HepG2 (cell line): ENCODE data around the gene LITAFD. TPM values are rescaled to one million over a fixed set of nuclear protein-coding genes. Genes with fewer than 3 reads are reported as not detected.
A peak's percentile ranks its signal among the peaks of the same experiment; 100 is the strongest.

Source experiments
- FOXC1 ChIP-seq: sonication (generic); formaldehyde crosslinking; IDR thresholded peaks from 2 replicates; pipeline ENCODE4 v1.8.0; 2022; ENCODE audit warnings: mild to moderate bottlenecking, missing genetic modification reagents, borderline replicate concordance
- MIXL1 ChIP-seq: IDR thresholded peaks from 2 replicates; pipeline ENCODE4 v1.6.1; 2016
- PAF1 ChIP-seq: IDR thresholded peaks from 2 replicates; pipeline ENCODE4 v1.6.1; 2016; ENCODE audit warnings: missing genetic modification reagents, missing compliant biosample characterization
- POLR2AphosphoS5 ChIP-seq: IDR thresholded peaks from 2 replicates; pipeline ENCODE4 v1.6.1; 2012; ENCODE audit warnings: low read depth, low read length
- RBM39 ChIP-seq: fragments of 200-400 bp; formaldehyde crosslinking; IDR thresholded peaks from one replicate; pipeline ENCODE4 v1.6.1; 2018; ENCODE audit warnings: antibody characterized with exemption, mild to moderate bottlenecking, low read depth, low read length; ENCODE audit not compliant: poor library complexity, severe bottlenecking
- REPIN1 ChIP-seq: sonication (generic); formaldehyde crosslinking; IDR thresholded peaks from 2 replicates; pipeline ENCODE4 v1.8.0; 2022; ENCODE audit warnings: missing genetic modification reagents, low read depth, mild to moderate bottlenecking, borderline replicate concordance
- SMC3 ChIP-seq: IDR thresholded peaks from 2 replicates; pipeline ENCODE4 v1.6.1; 2011; ENCODE audit warnings: low read length, improper control_type of control experiment
- TEAD3 ChIP-seq: optimal IDR thresholded peaks from 2 replicates; pipeline ENCODE3; 2016; ENCODE audit warnings: borderline replicate concordance
- YEATS2 ChIP-seq: sonication (generic); formaldehyde crosslinking; IDR thresholded peaks from 2 replicates; pipeline ENCODE4 v1.4.0; 2020; ENCODE audit warnings: missing genetic modification reagents, borderline replicate concordance
- ZNF30 ChIP-seq: sonication (generic); formaldehyde crosslinking; IDR thresholded peaks from 2 replicates; pipeline ENCODE4 v1.5.0; 2020; ENCODE audit warnings: mild to moderate bottlenecking, missing genetic modification reagents
- ZNF547 ChIP-seq: sonication (generic); formaldehyde crosslinking; IDR thresholded peaks from 2 replicates; pipeline ENCODE4 v1.5.1; 2020; ENCODE audit warnings: mild to moderate bottlenecking, missing genetic modification reagents
- polyA plus RNA-seq, 8 experiments: library from polyadenylated mRNA; depleted of rRNA in 3 of 8; stranded (reverse) in 7 of 8; unstranded in 1 of 8; fragments of >200 nt; fragmentation: Illumina TruSeq in 4 of 8; extraction: Trizol in 4 of 8; gene quantifications; 2 replicates each; pipeline versions ENCODE4 v1.2.1 to v1.2.3, GENCODE V29; 2011 to 2016; ENCODE audit warnings: low read depth in 4 of 8, missing spikeins in 1 of 8, mixed read lengths in 1 of 8; ENCODE audit not compliant: insufficient read depth in 1 of 8
- total RNA-seq, 5 experiments: library from RNA; depleted of rRNA; stranded (reverse); fragments of >200 nt; fragmentation: Illumina TruSeq; extraction: Trizol; gene quantifications; 2 replicates each; pipeline ENCODE4 v1.2.3, GENCODE V29; 2016; ENCODE audit warnings: low read depth in 1 of 5
- TF ChIP-seq, protein P1 (sequence below): sonication (generic); formaldehyde crosslinking; conservative IDR thresholded peaks from 2 replicates; pipeline ENCODE4 v1.4.0; 2020; ENCODE audit warnings: missing genetic modification reagents
- TF ChIP-seq, protein P2 (sequence below): sonication (generic); formaldehyde crosslinking; IDR thresholded peaks from one replicate; pipeline ENCODE4 v1.5.1; 2020; ENCODE audit warnings: mild to moderate bottlenecking, missing genetic modification reagents; ENCODE audit errors: not compliant biosample characterization
- TF ChIP-seq, protein P3 (sequence below): sonication (generic); formaldehyde crosslinking; IDR thresholded peaks from 2 replicates; pipeline ENCODE4 v1.9.0; 2021; ENCODE audit warnings: missing genetic modification reagents, borderline replicate concordance

The LITAFD gene
- total and polyA plus RNA-seq, 2 of the 13 experiments (the other 11 are each of a cell fraction or from before 2014, with no cell fraction given), result not detected

DNA sequence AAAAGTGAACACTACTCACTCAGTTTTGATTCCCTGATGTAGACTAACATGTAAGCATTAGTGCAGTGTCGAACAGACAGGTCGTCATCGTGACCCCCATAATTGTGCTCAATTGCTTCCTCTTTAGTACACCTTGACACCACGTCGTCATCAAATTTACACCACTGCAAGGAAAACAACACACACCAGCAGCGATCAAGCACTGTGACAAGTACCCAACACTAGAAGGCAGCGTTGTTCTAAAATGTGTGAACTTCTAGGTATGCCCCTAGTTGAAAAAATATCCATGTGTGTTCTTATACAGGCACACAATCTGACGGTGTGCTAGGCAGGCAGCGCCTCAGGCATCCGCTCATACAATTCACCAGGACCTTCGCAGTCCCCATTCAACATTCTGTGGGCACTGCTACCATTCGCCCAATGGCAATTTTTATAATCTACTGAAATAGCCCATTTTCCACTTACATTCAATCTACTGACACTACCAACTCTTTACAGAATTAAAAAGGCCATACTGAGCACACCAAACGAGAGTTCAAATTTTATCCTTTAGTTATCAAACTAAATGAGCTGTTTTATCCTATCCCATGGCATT lies 23.1 kb downstream of the LITAFD start (continued):
- TF ChIP-seq, protein P1, sequence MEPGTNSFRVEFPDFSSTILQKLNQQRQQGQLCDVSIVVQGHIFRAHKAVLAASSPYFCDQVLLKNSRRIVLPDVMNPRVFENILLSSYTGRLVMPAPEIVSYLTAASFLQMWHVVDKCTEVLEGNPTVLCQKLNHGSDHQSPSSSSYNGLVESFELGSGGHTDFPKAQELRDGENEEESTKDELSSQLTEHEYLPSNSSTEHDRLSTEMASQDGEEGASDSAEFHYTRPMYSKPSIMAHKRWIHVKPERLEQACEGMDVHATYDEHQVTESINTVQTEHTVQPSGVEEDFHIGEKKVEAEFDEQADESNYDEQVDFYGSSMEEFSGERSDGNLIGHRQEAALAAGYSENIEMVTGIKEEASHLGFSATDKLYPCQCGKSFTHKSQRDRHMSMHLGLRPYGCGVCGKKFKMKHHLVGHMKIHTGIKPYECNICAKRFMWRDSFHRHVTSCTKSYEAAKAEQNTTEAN, result no peak
- 0 out of 2 replicates have a peak, but pooled peaks have one; percentile 47 for TF ChIP-seq MIXL1 (CRISPR knock-in tag)
- TF ChIP-seq POLR2AphosphoS5, result peak; percentile 31
- TF ChIP-seq, protein P2, sequence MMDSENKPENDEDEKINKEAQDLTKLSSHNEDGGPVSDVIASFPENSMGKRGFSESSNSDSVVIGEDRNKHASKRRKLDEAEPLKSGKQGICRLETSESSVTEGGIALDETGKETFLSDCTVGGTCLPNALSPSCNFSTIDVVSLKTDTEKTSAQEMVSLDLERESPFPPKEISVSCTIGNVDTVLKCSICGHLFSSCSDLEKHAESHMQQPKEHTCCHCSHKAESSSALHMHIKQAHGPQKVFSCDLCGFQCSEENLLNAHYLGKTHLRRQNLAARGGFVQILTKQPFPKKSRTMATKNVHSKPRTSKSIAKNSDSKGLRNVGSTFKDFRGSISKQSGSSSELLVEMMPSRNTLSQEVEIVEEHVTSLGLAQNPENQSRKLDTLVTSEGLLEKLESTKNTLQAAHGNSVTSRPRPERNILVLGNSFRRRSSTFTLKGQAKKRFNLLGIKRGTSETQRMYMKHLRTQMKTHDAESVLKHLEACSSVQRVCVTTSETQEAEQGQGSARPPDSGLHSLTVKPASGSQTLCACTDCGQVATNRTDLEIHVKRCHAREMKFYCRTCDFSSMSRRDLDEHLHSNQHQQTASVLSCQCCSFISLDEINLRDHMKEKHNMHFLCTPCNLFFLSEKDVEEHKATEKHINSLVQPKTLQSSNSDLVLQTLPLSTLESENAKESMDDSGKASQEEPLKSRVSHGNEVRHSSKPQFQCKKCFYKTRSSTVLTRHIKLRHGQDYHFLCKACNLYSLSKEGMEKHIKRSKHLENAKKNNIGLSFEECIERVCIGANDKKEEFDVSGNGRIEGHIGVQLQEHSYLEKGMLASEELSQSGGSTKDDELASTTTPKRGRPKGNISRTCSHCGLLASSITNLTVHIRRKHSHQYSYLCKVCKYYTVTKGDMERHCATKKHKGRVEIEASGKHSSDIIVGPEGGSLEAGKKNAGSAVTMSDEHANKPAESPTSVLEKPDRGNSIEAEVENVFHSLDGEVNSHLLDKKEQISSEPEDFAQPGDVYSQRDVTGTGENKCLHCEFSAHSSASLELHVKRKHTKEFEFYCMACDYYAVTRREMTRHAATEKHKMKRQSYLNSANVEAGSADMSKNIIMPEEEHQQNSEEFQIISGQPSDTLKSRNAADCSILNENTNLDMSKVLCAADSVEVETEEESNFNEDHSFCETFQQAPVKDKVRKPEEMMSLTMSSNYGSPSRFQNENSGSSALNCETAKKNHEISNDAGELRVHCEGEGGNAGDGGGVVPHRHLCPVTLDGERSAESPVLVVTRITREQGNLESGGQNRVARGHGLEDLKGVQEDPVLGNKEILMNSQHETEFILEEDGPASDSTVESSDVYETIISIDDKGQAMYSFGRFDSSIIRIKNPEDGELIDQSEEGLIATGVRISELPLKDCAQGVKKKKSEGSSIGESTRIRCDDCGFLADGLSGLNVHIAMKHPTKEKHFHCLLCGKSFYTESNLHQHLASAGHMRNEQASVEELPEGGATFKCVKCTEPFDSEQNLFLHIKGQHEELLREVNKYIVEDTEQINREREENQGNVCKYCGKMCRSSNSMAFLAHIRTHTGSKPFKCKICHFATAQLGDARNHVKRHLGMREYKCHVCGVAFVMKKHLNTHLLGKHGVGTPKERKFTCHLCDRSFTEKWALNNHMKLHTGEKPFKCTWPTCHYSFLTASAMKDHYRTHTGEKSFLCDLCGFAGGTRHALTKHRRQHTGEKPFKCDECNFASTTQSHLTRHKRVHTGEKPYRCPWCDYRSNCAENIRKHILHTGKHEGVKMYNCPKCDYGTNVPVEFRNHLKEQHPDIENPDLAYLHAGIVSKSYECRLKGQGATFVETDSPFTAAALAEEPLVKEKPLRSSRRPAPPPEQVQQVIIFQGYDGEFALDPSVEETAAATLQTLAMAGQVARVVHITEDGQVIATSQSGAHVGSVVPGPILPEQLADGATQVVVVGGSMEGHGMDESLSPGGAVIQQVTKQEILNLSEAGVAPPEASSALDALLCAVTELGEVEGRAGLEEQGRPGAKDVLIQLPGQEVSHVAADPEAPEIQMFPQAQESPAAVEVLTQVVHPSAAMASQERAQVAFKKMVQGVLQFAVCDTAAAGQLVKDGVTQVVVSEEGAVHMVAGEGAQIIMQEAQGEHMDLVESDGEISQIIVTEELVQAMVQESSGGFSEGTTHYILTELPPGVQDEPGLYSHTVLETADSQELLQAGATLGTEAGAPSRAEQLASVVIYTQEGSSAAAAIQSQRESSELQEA (CRISPR knock-in tag), result peak; percentile 37
- 0 out of 2 replicates have a peak, but pooled peaks have one; percentile 22 for TF ChIP-seq PAF1 (CRISPR knock-in tag)
- peak; percentile 84 for TF ChIP-seq SMC3
- TF ChIP-seq ZNF547 (CRISPR knock-in tag), result 0 out of 2 replicates have a peak, but pooled peaks have one; percentile 60
- 0 out of 2 replicates have a peak, but pooled peaks have one; percentile 44 for TF ChIP-seq FOXC1
- 0 out of 2 replicates have a peak, but pooled peaks have one; percentile 46 for TF ChIP-seq REPIN1 (CRISPR knock-in tag)
- no peak for TF ChIP-seq RBM39
- 0 out of 2 replicates have a peak, but pooled peaks have one; percentile 38 for TF ChIP-seq ZNF30 (CRISPR knock-in tag)
- TF ChIP-seq, protein P3, sequence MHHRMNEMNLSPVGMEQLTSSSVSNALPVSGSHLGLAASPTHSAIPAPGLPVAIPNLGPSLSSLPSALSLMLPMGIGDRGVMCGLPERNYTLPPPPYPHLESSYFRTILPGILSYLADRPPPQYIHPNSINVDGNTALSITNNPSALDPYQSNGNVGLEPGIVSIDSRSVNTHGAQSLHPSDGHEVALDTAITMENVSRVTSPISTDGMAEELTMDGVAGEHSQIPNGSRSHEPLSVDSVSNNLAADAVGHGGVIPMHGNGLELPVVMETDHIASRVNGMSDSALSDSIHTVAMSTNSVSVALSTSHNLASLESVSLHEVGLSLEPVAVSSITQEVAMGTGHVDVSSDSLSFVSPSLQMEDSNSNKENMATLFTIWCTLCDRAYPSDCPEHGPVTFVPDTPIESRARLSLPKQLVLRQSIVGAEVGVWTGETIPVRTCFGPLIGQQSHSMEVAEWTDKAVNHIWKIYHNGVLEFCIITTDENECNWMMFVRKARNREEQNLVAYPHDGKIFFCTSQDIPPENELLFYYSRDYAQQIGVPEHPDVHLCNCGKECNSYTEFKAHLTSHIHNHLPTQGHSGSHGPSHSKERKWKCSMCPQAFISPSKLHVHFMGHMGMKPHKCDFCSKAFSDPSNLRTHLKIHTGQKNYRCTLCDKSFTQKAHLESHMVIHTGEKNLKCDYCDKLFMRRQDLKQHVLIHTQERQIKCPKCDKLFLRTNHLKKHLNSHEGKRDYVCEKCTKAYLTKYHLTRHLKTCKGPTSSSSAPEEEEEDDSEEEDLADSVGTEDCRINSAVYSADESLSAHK (CRISPR knock-in tag), result no peak
- TF ChIP-seq YEATS2 (CRISPR knock-in tag), result no peak
- peak; percentile 11 for TF ChIP-seq TEAD3
